NCI-H69 (cell line): Measurements from ENCODE around the gene ZBTB47.

ENCODE experiments used
- DNase-seq: peaks from one replicate; lab custom pipeline; 2025; lab: John Stamatoyannopoulos, UW

The ZBTB47 gene

GRCh38 chr3:42712688-42713372, 59.3 kb downstream of the ZBTB47 start:
- DNase-seq, result no peak

DNA sequence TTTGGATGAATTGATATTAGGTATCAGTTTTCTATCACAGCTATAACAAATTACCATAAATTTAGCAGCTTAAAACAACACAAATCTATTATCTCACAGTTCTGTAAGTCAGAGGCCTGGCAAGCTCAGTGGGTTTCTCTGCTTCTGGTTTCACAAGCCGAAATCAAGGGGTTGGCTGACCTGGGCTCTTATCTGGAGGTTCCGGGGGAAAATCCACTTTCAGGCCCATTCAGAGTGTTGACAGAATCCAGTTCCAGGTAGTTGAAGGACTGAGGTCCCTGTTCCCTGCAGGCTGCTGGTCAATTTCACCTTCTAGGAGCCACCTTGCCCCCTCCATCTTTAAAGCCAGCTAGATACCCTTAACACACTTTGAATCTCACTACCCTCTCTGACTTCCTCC, 60.2 kb downstream of the ZBTB47 start:
- no peak for DNase-seq

- no peak for DNase-seq
Observed at GRCh38 chr3:42714171-42714852, 60.8 kb downstream of the ZBTB47 start.
